ENCODE data around the gene TPRX2.
"Not testable (repeated sequence)": the region's sequence is repeated elsewhere in the genome, so short reads cannot be mapped to it uniquely, and the experiment has no call there.

TPRX2 gene, protein sequence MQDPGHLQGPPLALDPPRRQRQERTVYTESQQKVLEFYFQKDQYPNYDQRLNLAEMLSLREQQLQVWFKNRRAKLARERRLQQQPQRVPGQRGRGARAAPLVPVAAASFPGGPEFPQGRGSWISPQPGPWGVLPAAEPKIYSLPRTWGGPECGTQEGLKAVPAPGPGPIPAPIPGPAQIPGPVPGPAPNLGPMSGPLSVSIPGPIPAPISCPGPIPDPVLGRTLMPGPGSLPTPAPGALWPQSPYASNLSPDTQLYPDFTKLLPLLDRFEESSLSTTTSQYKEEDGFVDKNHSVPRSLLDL

DNA sequence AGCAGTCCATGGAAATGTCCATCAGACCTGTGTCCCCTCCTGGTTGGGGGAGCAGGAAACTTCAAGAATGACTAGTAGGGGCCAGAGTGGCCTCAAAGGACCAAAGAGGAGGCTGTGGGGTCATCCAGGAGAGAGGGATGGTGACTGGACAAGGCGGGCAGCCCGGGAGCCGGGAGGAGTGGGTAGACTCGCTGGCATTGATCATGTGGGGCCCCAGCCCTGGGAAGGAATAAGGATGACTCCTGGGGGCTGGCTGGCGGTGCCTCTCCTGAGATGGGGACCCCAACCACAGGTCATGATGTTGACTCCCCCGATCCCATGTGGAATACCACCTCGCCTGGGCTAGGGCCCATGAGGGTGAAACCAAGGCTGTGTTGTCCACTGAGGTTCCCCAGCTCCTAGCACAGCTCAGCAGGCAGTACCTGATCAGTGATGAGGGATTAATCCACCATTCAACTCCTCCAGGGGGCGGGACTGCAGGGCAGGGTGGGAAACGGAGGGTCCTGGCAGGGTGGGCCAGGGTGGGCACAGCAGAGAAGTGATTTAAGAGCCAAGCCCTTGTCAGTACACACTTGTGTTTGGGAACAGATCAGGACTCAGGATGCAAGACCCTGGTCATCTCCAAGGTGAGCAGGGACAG lies at the start of gene TPRX2:
Gene TPRX2, plus strand, starts transcription at position 590 of the 640 bp plus-strand sequence. Its CDS starts 12 bp downstream, at position 602.
- not testable (repeated sequence) for DNase-seq

DNA sequence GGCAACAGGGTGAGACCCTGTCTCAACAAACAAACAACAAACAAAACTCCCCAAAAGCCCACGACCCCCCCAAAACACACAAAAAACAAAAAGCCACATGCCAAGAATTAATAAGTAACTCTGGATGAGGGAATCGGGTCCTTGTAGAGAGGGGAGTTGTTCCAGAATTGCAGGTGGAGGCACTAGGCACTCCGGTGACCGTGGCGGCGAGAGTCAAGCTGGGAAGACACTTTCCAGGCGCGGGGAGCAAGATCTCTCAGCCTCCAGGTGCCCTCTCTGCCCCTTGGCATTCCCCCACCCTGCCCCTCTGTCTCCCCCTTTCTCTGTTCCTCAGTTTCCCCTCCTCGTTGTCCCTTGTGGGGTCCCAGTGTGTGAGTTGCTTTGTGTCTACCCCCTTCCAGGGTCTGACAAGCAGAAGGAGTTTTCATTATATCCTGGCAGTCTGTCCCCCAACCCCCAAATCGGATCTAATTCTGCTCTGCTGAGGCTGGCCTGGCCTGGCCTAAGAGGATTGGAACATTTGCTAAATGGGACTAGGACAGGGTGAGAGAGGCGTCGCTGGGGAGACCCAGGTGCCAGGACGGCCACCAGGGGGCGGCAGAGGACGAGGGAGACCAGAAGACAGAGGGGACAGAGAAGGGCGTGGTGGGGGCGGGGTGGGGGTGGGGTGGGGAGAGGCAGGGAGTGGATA lies 45.6 kb upstream of the TPRX2 start:
- peak; percentile 80 for DNase-seq

DNA sequence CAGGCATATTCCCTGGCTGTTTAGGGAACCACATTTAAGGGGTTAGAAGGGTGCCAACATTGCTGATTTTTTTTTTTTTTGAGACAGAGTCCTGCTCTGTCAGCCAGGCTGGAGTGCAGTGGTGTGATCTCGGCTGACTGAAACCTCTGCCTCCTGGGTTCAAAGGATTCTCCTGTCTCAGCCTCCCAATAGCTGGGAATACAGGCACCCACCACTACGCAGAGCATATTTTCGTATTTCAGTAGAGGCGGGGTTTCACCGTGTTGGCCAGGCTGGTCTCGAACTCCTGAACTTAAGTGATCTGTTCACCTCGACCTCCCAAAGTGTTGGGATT lies 45.1 kb upstream of the TPRX2 start:
- no peak for DNase-seq

DNA sequence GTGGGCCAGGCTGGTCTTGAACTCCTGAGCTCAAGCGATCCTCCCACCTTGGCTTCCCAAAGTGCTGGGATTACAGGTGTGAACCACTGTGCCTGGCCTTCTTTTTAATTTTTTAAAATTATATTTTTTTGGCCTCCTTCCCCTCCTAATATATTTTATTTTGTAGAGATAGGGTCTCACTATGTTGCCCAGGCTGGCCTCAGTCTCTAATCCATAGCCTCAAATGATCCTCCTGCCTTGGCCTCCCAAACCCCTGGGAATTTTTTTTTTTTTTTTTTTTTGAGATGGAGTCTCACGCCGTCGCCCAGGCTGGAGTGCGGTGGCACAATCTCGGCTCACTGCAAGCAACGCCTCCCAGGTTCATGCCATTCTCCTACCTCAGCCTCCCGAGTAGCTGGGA lies 42.8 kb upstream of the TPRX2 start:
- DNase-seq, result not testable (repeated sequence)

DNA sequence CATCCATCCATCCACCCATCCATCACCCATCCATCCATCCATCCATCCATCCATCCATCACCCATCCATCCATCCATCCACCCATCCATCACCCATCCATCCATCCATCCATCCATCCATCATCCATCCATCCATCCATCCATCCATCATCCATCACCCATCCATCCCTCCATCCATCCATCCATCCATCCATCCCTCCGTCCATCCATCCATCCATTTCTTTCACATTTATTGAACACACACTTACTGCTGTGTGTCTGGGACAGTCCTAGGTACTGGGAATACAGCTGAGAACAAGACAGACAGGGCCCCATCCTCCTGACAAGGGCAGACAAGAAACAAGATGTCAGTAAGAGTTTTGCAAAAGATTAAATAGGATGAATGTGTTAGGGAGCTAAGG lies 40.8 kb upstream of the TPRX2 start:
- DNase-seq, result not testable (repeated sequence)

DNA sequence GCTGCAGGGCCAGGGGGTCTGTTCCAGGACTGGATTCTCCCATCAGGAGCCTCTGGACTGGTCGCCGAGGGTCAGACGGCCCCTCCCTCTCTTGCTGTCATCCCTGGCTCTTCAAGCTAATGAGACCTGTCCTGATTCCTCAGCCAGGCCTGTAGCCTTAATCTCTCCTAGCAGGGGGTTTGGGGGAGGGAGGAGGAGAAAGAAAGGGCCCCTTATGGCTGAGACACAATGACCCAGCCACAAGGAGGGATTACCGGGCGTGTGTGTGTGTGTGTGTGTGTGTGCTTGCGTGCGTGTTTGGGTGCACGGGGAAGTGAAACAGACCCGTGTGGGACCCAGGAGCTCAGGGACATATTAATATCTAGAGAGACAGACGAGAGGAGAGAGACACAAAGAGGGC lies 39.2 kb upstream of the TPRX2 start:
- DNase-seq, result no peak

DNA sequence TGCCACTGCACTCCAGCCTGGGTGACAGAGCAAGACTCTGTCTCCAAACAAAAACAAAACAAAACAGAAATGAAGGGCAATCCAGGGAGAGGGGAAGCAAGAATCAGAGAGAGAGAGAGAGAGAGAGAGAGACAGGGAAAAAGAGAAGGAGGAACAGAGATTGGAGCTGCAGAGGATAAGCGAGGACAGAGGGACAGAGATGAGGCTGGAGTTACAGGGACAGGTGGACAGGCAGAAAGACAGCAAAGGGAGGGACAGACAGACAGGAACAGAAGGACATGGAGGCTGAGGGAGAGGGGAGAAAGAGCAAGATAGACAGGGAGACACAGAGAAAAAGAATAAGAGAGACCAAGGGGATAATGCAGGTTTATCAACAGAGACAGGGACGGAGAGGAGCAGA lies 38.6 kb upstream of the TPRX2 start:
- DNase-seq, result no peak

DNA sequence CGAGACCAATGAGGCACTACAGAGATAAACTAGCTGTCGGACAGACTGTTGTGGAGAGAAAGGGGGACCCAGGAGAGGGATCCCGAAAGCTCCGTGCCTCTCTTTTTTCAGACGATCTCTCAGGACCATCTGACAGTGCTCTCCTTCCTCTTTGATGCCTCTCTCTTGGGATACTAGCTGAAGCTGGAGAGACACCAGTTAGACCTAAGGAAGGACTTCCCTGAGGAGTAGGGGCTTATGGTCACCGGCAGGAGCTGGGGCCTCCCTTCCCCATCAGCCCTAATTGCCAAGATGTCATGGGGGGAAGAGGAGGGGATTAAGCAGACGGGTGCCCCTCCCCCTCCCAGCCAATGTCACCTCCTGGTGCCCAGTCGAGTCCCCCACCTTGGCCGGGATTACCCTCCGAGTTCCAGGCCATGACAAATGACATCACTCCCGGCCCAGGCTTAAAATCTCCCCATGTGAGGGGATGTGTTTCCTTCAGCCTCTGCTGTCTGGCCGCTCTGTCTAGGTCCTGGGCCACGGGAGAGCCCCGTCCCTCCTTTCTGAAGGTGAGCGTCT lies 37.5 kb upstream of the TPRX2 start, which contains the start of gene CRX:
Gene CRX, plus strand, starts transcription at position 478 of the 561 bp plus-strand sequence. CDS start 12,507 bp downstream, outside the sequence.
- no peak for DNase-seq

DNA sequence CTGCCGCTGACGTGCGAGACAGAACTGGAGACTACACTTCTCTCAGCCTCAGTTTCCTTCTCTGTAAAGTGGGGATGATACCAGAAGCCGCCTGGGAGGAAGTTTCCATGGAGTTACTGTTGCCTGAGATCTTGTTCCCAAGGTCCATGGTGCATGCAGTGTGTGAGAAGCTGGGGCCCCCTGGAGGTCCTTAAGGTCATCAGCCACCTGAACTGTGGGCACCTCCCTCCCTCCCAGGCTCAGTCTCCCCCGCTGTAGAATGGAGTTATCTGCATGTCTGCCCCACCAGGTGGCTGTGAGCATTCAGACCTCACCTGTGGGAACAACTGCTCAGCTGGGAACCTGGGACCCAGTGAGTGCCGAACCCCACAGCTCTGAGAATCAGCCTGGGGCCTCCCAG lies 34.6 kb upstream of the TPRX2 start:
- DNase-seq, result no peak

DNA sequence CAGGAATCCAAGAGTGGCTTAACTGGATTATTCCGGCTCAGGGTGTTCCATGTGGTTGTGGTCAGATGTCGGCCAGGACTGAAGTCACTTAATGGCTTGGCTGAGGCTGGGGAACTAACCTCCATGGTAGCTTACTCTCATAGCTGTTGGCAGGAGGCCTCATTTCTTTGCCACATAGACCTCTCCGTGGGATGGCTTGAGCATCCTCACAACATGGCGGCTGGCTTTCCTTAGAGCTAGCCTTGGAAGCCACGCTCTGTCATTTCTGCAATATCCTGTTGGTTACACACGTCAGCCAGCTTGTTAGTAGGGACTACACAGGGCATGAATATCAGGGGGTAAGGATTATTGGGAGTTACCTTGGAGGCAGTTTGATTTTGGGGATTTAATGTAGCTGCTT lies 32.2 kb upstream of the TPRX2 start:
- no peak for DNase-seq

DNA sequence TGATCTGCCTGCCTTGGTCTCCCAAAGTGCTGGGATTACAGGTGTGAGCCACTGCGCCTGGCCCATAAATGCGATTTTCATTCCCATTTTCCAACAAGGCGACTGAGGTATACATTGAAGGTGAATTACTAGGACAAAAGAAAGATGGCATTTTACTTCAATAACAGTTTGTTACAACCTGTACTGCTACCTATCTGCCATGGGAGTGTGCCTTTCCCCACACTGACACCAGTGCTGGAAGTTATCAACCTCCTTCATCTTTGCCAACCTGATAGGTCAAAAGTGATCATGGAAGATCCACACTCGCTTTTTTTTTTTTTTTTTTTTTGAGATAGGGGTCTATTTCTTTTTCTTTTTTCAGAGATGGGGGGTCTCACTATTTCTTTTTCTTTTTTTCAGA lies 26.3 kb upstream of the TPRX2 start:
- DNase-seq, result no peak

DNA sequence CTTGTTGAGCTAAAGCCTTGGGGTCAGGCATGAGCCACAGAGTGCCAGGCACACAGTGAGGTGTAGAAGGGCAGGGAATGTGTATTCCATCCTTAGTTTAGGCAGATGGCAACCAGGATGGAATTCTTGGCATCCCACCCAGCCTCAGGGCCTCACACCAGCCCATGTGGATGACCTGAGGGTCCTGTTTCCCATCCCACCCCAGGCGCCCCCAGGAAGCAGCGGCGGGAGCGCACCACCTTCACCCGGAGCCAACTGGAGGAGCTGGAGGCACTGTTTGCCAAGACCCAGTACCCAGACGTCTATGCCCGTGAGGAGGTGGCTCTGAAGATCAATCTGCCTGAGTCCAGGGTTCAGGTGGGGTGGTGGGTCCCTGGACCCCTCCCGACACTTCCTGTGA lies 23.0 kb upstream of the TPRX2 start:
- no peak for DNase-seq

DNA sequence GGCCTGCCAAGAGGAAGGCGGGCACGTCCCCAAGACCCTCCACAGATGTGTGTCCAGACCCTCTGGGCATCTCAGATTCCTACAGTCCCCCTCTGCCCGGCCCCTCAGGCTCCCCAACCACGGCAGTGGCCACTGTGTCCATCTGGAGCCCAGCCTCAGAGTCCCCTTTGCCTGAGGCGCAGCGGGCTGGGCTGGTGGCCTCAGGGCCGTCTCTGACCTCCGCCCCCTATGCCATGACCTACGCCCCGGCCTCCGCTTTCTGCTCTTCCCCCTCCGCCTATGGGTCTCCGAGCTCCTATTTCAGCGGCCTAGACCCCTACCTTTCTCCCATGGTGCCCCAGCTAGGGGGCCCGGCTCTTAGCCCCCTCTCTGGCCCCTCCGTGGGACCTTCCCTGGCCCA lies 19.6 kb upstream of the TPRX2 start:
- no peak for DNase-seq

DNA sequence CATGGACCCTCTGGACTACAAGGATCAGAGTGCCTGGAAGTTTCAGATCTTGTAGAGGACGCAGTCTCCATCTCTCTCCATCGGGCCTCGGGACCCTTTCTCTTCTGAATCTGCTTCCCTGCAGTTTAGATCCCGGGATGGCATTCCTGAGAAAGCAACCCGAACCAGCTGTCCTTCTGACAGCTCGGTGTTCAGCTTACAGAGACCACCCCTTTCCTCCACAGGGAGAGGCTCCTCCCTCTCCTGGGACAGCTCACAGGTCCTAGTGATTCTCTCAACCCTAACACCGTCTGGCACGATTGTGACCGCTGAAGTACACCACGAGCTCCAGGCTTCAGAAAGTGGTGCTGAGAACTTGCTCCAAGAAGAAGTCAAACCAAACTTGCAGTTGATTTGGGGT lies 19.1 kb upstream of the TPRX2 start:
- DNase-seq, result no peak

DNA sequence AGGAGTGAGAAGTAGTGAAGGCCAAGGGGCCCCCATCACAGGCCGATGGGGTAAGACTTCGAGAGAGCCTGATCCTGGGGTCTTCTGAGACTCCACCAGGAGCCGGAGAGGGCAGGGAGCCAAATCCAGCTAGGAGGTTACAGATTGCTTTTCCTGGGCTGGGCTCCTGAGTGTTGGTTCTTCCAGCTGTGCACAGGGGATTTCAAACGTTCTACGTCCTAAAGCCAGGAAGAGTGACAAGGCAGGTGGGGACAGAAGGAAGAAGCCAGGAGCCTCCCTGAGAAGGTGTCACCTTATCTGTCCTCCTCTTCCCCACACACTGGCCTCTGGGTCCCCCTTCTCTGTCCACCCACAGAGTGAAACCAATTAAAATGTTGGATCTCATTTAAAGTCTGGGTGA lies 16.1 kb upstream of the TPRX2 start:
- no peak for DNase-seq

DNA sequence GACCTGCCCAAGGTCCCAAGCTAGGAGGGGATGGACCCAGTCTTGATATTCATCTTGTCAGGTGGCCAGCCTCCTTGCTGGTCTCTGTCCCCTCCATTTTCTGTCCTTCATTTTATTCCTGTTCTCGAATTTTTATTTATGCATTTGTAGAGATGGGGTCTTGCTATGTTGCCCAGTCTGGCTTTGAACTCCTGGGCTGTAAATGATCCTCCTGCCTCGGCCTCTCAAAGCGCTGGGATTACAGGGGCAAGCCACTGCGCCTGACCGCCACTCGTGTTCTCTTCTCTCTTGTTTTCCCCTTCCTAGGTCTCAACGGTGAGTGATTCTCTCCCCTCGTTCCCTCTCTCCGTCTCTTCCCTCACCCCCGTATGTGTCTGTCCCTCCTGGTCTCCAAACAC lies 10.6 kb upstream of the TPRX2 start:
- DNase-seq, result no peak

DNA sequence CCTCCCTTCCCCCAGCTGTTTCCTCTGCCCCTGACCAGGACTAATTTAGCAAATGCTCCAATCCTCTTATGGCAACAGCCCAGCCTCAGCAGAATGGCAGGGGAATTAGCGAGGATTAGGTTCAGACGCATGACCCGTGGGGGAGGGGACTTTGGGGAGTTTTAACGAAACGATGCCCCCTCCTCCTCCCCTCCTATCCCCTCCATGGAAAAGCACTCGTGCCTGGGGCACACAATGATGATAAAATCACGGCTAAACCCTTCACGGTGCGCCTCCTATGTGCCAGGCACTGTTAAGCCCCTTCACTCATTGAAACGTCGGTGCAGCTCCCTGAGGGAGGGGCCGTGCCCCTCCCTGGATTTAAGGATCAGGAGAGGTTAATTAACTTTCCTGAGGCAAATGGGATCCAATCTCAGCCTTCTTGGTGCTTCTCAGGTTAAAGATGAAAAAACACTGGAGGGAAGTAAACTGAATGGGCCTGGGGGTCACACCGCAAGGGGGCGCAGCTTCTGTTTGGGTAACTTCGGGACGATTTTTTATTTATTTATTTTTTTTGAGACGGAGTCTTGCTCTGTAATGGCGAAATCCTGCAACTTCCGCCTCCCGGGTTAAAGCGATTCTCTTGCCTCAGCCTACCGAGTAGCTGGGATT lies 10.1 kb upstream of the TPRX2 start:
- DNase-seq, result no peak

DNA sequence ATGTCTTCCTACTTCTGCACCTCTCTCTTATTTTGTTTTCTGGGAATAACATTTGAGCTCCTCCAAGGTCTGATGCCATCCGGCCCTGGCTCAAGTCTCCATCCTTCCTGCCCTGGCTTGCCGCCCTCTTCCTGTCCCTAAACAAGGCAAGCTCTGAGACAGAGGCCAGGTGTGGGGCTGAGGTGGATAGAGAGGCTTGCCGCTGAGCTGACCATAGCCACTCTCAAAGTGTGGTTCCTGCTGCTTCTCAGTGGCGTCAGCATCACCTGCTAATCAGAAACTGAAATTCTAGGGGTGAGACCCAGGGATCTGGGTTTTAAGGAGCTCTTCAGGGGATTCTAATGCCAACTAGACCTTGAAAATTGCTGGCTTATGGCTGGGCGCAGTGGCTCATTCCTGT lies 6.0 kb upstream of the TPRX2 start:
- no peak for DNase-seq

DNA sequence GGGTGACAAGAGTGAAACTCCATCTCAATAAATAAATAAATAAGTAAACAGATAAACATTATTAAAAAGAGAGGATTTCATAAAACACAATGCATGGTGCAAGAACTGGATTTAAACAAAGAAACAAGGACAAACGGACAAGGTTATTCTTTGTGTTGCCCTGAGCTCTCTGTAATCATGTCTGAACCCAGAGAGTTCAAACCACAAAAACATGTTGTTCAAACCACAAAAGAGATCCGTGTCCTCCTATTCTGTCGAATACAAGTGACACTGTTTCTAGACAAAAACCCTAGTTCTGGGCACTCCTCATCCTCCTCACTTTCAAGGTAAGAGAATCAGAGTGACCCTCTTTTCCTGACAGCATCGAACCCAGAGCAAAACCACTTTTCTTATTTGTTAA lies 4.6 kb upstream of the TPRX2 start:
- no peak for DNase-seq

DNA sequence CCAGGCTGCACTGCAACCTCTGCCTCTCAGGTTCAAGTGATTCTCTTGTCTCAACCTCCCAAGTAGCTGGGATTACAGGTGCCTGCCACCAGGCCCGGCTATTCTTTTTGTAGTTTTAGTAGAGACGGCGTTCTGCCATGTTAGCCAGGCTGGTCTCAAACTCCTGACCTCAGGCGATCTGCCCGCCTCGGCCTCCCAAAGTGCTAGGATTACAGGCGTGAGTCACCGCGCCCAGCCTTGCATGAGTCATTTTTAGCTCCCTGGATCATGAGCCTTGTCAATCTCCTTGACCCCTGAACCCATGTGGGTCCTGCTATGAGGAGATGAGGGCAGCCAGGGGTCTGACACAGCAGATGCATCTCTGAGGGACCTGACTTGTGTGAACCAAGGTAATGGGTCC lies 804 bp upstream of the TPRX2 start:
- DNase-seq, result not testable (repeated sequence)

DNA sequence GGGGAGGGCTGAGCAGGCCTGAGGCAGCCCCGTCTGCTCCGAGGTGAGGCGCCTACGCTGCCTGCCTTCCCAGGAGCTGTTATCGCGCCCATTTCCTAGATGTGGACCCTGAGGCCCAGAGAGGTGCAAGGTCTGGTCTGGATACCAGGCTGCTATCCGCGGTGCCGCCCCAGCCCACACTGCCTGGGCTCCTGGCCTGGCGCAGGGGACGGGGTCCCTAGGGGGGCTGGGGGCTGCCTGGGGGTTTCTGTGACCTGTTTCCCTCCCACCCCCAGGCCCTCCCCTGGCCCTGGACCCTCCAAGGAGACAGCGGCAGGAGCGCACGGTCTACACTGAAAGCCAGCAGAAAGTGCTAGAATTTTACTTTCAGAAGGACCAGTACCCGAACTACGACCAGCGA lies 803 bp downstream of the TPRX2 start:
- not testable (repeated sequence) for DNase-seq

DNA sequence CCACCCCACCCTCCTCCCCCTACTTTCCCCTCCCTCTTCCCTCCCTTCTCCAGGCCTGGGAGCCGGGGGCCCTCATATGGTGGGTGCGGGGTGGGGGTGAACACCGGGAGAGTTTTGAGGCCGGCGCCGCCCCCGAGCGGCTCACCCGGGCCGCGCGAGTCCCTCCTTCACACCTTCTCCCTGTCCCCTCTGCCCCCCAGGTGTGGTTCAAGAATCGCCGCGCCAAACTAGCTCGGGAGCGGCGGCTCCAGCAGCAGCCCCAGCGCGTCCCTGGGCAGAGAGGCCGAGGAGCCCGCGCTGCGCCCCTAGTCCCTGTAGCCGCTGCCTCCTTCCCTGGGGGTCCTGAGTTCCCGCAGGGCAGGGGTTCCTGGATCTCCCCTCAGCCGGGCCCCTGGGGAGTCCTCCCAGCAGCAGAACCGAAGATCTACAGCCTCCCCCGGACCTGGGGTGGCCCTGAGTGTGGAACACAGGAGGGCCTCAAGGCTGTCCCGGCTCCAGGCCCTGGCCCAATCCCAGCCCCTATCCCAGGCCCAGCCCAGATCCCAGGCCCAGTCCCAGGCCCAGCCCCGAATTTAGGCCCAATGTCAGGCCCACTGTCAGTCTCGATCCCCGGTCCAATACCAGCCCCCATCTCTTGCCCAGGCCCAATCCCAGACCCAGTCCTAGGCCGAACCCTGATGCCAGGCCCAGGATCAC lies 1.7 kb downstream of the TPRX2 start:
- no peak for DNase-seq

DNA sequence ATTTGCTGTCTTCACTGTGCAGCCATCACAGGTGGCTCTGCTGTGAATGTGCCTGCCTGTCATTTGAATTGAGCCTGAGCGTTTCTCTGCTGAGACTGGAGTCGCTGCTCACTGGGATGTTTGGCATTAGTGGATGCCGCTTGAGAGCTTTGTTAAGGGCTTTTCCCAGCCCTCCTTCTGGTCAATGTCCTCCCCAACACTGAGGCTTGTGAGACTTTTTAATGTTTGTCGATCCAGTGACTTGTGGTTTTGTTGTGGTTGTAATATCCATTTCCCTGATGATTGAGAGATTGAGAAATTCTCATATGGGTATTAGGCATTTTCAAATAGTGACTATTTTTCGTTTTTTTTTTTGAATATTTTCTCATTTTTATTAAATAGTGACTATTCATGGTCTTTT lies 2.6 kb downstream of the TPRX2 start:
- no peak for DNase-seq
